BLaER1 (cell line): ENCODE data around the gene ITGA11.

ENCODE experiments used
- H3K27ac ChIP-seq: shearing (Covaris generic); formaldehyde crosslinking; 2 replicates; pipeline ENCODE4 v1.8.1; 2022
- H3K27me3 ChIP-seq: shearing (Covaris generic); formaldehyde crosslinking; 2 replicates; pipeline ENCODE4 v1.8.1; 2022
- H3K36me3 ChIP-seq: shearing (Covaris generic); formaldehyde crosslinking; 2 replicates; pipeline ENCODE4 v1.8.1; 2022
- H3K4me1 ChIP-seq: shearing (Covaris generic); formaldehyde crosslinking; 2 replicates; pipeline ENCODE4 v1.8.1; 2022
- H3K4me2 ChIP-seq: shearing (Covaris generic); formaldehyde crosslinking; 2 replicates; pipeline ENCODE4 v1.8.1; 2022
- H3K4me3 ChIP-seq: shearing (Covaris generic); formaldehyde crosslinking; 2 replicates; pipeline ENCODE4 v1.8.1; 2022
- H3K9ac ChIP-seq: shearing (Covaris generic); formaldehyde crosslinking; 2 replicates; pipeline ENCODE4 v1.8.1; 2022
- H3K9me3 ChIP-seq: shearing (Covaris generic); formaldehyde crosslinking; 2 replicates; pipeline ENCODE4 v1.8.1; 2022
- H4K20me1 ChIP-seq: shearing (Covaris generic); formaldehyde crosslinking; 2 replicates; pipeline ENCODE4 v1.8.1; 2022
- Cebpa-rat ChIP-seq: shearing (Covaris generic); IDR thresholded peaks from 2 replicates; pipeline ENCODE4 v1.8.1; 2022

The ITGA11 gene

GRCh38 chr15:68431792-68432401, at the start of gene ITGA11:
ITGA11 (minus strand) TSS chr15:68432163; CDS start chr15:68432066, 97 bp downstream.
- Histone ChIP-seq H3K9me3 (no peaks in the 10 kb centered on the region), H3K4me3 (peak within 1 kb of the TSS; percentile 61), H4K20me1 (peaks cover 15% of the 10 kb centered on the region), H3K9ac (peak within 1 kb of the TSS; percentile 46; the same call in 1 of the 2 replicates), H3K27me3 (peaks cover 61% of the 10 kb centered on the region), H3K4me1 (peaks cover 41% of the 10 kb centered on the region), H3K4me2 (peak within 1 kb of the TSS; percentile 98), H3K27ac (no peak within 1 kb of the TSS), H3K36me3 (no peaks in the 10 kb centered on the region)
- TF ChIP-seq Cebpa-rat: no peak

GRCh38 chr15:68481321-68481720, 49.4 kb upstream of the ITGA11 start:
- H3K9me3 ChIP-seq: peaks cover 8% of the 10 kb centered on the region
- no peaks in the 10 kb centered on the region for H4K20me1 ChIP-seq
- TF ChIP-seq Cebpa-rat: no peak
- no peak overlapping the region for H3K9ac ChIP-seq
- H3K4me3 ChIP-seq: no peak overlapping the region
- no peak overlapping the region for H3K4me2 ChIP-seq
- no peaks in the 10 kb centered on the region for H3K36me3 ChIP-seq
- H3K27ac ChIP-seq: no peak overlapping the region
- no peaks in the 10 kb centered on the region for H3K27me3 ChIP-seq
- H3K4me1 ChIP-seq: peaks cover 25% of the 10 kb centered on the region

GRCh38 chr15:68480296-68480695, 48.3 kb upstream of the ITGA11 start:
- Histone ChIP-seq H3K4me2 (no peak overlapping the region), H3K4me3 (no peak overlapping the region), H4K20me1 (no peaks in the 10 kb centered on the region), H3K9me3 (peaks cover 8% of the 10 kb centered on the region), H3K27ac (no peak overlapping the region), H3K36me3 (no peaks in the 10 kb centered on the region), H3K4me1 (peaks cover 15% of the 10 kb centered on the region), H3K27me3 (no peaks in the 10 kb centered on the region), H3K9ac (no peak overlapping the region)
- no peak for TF ChIP-seq Cebpa-rat

GRCh38 chr15:68479870-68480269, 47.9 kb upstream of the ITGA11 start:
- Histone ChIP-seq H3K9ac (no peak overlapping the region), H3K4me2 (no peak overlapping the region), H4K20me1 (no peaks in the 10 kb centered on the region), H3K4me3 (no peak overlapping the region), H3K27ac (no peak overlapping the region), H3K9me3 (peaks cover 8% of the 10 kb centered on the region), H3K27me3 (no peaks in the 10 kb centered on the region), H3K4me1 (peaks cover 10% of the 10 kb centered on the region), H3K36me3 (no peaks in the 10 kb centered on the region)
- TF ChIP-seq Cebpa-rat: no peak

GRCh38 chr15:68479406-68479805, 47.4 kb upstream of the ITGA11 start:
- H3K27ac ChIP-seq: no peak overlapping the region

GRCh38 chr15:68478853-68479252, 46.9 kb upstream of the ITGA11 start:
- no peak overlapping the region for H3K27ac ChIP-seq
- H3K4me1 ChIP-seq: peaks cover under 1% of the 10 kb centered on the region; the same call in 1 of the 2 replicates
- no peak overlapping the region for H3K9ac ChIP-seq
- H3K27me3 ChIP-seq: no peaks in the 10 kb centered on the region
- TF ChIP-seq Cebpa-rat: no peak
- no peak overlapping the region for H3K4me2 ChIP-seq
- peaks cover 8% of the 10 kb centered on the region for H3K9me3 ChIP-seq
- H3K36me3 ChIP-seq: no peaks in the 10 kb centered on the region
- H4K20me1 ChIP-seq: no peaks in the 10 kb centered on the region
- H3K4me3 ChIP-seq: no peak overlapping the region

More at GRCh38 chr15:68479406-68479805, 47.4 kb upstream of the ITGA11 start:
- H3K9ac ChIP-seq: no peak overlapping the region
- peaks cover 6% of the 10 kb centered on the region for H3K4me1 ChIP-seq
- H4K20me1 ChIP-seq: no peaks in the 10 kb centered on the region
- H3K27me3 ChIP-seq: no peaks in the 10 kb centered on the region
- H3K4me2 ChIP-seq: no peak overlapping the region
- H3K4me3 ChIP-seq: no peak overlapping the region
- H3K36me3 ChIP-seq: no peaks in the 10 kb centered on the region
- TF ChIP-seq Cebpa-rat: no peak
- peaks cover 8% of the 10 kb centered on the region for H3K9me3 ChIP-seq

- Histone ChIP-seq H3K27ac (no peak overlapping the region), H3K36me3 (no peaks in the 10 kb centered on the region)
- TF ChIP-seq Cebpa-rat: no peak
Measured at GRCh38 chr15:68475449-68475848, 43.5 kb upstream of the ITGA11 start.

GRCh38 chr15:68471541-68471940, 39.6 kb upstream of the ITGA11 start:
- H4K20me1 ChIP-seq: no peaks in the 10 kb centered on the region
- H3K9me3 ChIP-seq: no peaks in the 10 kb centered on the region
- H3K9ac ChIP-seq: no peak overlapping the region
- TF ChIP-seq Cebpa-rat: no peak
- H3K27me3 ChIP-seq: no peaks in the 10 kb centered on the region
- peaks cover 8% of the 10 kb centered on the region; the same call in 1 of the 2 replicates for H3K4me1 ChIP-seq
- no peak overlapping the region for H3K4me3 ChIP-seq
- H3K36me3 ChIP-seq: no peaks in the 10 kb centered on the region
- H3K4me2 ChIP-seq: no peak overlapping the region
- H3K27ac ChIP-seq: no peak overlapping the region

More at GRCh38 chr15:68475449-68475848, 43.5 kb upstream of the ITGA11 start:
- H3K9ac ChIP-seq: no peak overlapping the region
- no peaks in the 10 kb centered on the region for H4K20me1 ChIP-seq
- H3K4me3 ChIP-seq: no peak overlapping the region
- peaks cover 8% of the 10 kb centered on the region; the same call in 1 of the 2 replicates for H3K4me1 ChIP-seq
- no peaks in the 10 kb centered on the region for H3K27me3 ChIP-seq
- no peaks in the 10 kb centered on the region for H3K9me3 ChIP-seq
- no peak overlapping the region for H3K4me2 ChIP-seq

- Histone ChIP-seq H3K27ac (no peak overlapping the region), H3K9me3 (no peaks in the 10 kb centered on the region), H3K4me2 (no peak overlapping the region; the same call in 1 of the 2 replicates), H3K9ac (no peak overlapping the region), H3K4me3 (no peak overlapping the region), H4K20me1 (no peaks in the 10 kb centered on the region), H3K36me3 (no peaks in the 10 kb centered on the region), H3K27me3 (no peaks in the 10 kb centered on the region), H3K4me1 (peaks cover 8% of the 10 kb centered on the region; the same call in 1 of the 2 replicates)
- no peak for TF ChIP-seq Cebpa-rat
Measured at GRCh38 chr15:68470976-68471375, 39.0 kb upstream of the ITGA11 start.

- peaks cover 8% of the 10 kb centered on the region; the same call in 1 of the 2 replicates for H3K4me1 ChIP-seq
- H3K4me2 ChIP-seq: no peak overlapping the region
- H3K9me3 ChIP-seq: no peaks in the 10 kb centered on the region
- no peak overlapping the region for H3K4me3 ChIP-seq
- H3K36me3 ChIP-seq: no peaks in the 10 kb centered on the region
- no peak overlapping the region for H3K9ac ChIP-seq
- H3K27ac ChIP-seq: no peak overlapping the region
- no peaks in the 10 kb centered on the region for H4K20me1 ChIP-seq
- no peaks in the 10 kb centered on the region for H3K27me3 ChIP-seq
- TF ChIP-seq Cebpa-rat: no peak
Measured at GRCh38 chr15:68470049-68470742, 38.2 kb upstream of the ITGA11 start.
